ENCODE measurements around the gene LRGUK.

LRGUK gene

DNA sequence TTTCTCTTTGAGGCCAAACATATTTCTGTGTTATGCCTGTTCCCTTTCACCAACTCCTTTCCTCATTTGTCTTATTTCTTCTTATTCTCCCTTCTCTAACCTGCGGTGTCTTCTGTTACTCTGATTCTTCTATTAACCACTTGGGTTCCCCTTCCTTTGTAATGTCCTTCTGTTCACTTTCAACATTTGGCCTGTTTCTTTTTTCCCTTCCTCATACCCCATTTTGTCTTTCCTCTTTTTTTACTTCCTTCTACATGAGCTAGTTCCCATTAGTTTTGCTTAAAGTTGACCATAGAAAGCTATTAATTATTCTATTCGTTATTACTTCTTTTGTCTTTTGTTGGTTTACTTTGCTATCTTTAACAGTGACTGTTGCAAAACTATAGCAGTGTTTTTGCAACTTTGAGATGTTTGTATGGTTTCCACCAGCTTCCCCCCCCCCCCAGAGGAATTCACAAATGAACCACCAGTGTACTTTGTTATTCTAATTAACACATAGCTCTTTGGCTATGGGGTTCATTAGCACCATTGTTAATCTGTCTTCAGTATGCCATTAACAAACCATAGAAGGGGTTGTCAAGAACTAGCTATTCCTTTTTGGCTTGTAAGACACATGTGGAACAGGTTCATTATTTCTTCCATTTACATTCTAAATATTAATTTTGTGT is 2.9 kb downstream of the LRGUK start:
- DNase-seq, result no peak

DNA sequence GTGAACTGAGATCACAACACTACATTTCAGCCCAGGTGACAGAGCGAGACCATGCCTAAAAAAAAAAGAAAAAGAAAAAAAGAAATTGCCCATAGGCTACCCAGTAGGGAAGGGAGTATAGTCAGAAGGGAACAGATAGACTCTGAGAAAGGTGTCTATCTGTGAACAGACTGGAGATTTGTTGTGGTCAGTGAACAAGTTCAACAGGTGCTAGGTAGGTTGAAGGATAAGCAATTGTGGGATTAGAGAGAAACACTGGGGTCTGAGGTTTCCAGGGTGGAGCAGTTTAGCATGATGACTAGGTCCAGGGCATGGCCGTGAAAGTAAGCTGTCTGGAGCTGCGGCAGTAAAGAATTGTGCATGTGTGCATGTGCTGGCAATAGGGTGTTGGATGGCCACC is 6.9 kb downstream of the LRGUK start:
- DNase-seq, result no peak

DNA sequence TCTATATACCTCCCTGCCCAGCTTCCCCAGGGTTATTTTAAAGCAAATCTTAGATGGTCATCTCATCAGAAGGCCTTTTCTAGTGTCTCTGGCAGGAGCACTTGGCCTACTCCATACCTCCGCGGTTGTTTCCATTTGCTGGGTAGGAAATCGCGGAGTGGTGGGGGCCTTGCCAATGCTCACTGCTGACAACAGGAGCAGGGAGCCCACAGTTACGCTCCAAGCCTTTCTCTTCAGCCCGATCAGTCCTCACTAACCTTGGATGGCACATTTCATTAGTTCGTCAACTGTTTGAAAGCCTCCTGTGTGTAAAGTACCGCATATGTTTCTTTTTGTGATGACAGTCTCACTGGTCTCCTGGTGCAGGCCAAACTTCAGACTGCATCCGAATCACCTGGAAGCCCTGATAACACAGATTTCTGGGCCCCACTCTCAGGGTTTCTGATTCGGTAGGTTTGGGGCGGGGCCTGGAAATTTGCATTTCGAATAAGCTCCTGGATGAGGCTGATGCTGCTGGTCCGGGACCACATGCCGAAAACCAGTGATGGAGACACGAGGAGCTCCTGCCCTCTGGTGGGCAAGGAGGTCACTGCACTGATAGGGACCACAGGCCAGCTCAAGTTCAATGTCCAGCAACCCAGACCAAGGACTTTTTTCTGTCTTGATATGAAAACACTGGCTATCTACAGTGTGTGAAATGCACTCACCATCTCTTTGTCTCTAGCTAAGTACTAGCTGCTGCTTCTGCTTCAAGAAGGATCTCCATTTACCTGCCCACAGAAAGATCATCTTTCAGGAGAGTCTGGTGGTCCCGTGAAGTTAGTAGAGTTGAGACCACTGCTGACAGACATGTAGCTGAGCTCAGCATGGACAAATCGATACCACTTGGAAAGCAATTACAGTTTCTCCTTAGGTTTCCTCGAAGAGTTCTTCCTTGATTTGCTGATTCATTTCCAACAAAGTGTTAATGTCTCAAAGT is 14.0 kb downstream of the LRGUK start:
- DNase-seq, result peak; percentile 77

DNA sequence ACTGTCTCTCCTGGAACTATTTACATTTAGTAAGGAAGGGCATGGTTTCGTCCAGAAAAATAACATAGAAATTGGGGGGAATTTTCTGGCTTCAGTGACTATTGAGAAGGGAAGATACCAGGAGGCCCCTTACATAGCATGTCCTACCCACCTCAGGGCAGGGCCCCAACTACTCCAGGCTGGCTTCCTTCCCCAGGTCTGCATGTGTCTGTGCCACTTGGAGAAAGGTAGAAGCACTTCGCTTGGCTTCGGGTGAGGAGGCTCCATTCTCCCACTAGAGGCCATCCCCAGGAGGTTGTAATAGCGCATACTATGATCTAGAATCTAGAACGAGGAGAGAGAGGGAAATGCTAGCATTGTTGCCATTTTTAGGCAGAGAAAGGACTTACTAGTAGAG is 14.7 kb downstream of the LRGUK start:
- DNase-seq, result no peak

DNA sequence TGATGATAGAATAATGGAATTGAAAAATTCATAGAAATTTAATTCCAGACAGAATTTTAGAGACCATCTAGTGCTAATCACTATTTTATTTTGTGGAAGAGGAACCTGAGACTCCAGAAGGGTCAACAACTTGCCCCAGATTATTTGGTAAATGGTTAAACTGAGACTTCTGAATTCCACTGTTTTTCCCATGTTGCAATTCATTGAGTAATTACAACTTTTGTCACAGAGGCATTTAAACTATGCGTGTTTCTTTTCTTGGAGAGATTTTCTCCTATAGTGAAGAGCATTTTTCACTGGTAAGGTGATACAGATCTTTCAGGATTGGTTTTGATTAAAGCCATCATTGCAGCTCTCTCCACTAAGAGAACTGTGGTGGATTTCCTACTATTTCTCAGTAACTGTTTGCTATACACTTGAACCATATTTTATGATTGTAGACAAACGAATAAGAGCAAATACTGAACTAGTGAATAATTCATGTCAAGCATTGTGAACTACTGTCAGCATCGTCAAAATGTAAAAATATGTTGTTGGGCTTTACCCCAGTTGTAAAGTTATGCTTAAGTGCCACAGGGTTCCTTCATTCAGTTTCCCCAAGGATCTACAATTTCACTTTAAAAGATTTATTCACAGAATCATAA is 26.5 kb downstream of the LRGUK start:
- no peak for DNase-seq

DNA sequence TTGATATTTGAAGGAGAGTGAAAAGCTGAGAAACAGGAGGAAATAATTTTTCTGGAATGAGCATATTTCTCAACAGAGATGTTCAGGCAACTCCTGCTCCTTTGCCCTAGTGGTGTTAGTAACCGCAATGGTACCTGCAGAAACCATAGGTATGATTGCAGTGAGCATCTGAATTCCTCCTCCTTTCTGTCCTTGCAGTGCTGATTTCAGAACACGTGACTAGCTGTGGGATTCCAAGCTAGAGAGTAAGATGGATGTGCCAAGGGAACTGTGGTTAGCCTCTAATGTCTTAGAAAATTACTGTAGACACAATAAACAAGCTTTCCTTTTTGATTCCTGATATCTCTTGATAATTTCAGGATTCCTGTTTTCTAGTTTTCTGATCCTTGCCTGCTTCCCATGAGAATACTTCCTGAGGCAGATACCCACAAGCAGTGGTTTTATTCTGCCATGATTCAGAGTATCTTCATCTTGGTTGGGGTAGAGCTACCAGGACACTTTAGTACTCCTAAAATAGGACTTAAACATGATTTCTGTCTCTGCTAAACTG is 27.5 kb downstream of the LRGUK start:
- DNase-seq, result no peak

DNA sequence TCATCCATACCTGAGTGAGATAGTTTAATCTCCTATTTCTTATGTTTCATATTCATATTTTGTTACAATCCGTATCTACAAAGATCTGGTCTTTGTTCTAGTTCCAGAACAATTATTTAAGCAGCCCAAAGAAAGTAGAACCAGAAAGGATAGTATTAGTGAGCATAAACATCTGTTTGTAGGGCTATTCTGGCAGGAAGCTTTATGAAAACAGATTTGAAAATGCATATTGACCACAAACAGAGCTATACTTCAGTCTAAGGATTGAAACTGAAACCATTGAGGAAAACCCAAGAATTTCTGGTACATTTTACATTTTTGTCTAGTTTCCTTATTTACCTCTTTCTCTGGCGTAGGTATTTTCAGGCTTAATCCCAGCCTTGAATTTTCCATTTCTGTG is 28.1 kb downstream of the LRGUK start:
- DNase-seq, result no peak

DNA sequence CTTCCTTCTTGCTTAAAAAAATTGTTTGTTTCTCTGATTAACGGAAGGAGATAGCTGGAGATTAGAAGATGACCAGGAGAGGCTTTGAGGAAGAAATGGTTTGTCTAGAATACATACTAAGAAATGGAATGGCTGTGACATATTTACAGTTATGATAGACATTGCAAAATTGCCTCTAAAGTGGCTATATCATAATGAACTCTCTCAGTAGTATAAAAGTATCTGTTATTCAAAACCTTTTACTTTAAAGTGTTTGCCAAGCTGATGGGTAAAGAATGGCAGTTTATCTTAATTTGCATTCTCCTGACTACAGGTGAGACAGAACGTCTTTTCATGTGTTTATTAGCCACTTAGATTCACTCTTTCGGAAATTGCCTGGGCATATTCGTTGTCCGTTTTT is 28.7 kb downstream of the LRGUK start:
- no peak for DNase-seq

DNA sequence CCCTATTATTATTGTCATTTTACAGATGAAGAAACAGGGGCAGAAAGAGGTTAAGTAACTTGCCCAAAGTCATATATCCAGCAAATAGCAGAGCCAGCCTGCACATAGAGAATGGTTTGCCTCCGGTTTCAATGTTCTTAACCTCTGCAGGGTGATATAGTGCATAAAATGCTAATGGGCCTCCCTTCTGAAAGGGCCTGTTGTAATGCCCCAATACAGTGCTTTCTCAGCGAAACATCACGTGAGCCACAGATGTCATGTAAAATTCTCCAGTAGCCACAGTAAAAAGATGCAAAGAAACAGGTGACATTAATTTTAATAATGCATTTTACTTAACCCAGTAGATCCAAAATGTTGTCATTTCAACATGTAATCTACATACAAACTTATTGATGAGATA is 38.1 kb downstream of the LRGUK start:
- no peak for DNase-seq

DNA sequence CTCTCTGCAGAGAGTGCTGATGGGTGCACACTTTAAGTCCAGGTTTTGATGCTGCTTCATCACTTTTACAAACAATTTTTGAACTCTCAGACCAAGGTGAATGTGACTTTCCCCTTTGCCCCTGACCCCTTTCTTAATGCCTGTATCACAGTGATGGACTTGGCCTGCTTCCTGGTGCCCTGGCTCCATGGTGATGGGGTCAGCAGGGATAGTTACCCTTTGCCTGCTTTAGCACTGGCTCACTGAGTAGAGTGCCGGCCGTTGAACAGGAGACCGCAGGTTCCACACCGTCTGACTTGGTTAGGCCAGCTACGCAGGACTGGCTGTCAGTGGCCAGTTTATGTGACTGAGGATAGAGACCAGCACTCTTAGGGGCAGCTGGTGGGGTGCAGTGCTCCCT is 40.1 kb downstream of the LRGUK start:
- DNase-seq, result no peak

DNA sequence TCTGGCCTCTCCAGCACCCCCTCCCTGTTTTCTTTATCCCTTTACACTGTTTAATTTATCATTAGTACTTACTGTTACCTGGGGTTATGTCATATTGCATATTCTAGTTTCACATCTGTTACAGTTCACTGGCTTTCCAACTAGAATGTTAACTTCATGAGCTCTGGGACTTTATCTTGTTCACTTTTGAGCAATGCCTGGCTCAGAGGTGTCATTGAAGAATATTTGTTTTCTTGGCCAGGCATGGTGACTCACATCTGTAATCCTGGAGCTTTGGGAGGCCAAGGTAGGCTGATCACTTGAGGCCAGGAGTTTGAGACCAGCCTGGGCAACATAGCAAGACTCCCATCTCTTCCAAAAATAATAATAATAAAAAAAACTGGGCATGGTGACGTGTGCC is 40.7 kb downstream of the LRGUK start:
- DNase-seq, result no peak

DNA sequence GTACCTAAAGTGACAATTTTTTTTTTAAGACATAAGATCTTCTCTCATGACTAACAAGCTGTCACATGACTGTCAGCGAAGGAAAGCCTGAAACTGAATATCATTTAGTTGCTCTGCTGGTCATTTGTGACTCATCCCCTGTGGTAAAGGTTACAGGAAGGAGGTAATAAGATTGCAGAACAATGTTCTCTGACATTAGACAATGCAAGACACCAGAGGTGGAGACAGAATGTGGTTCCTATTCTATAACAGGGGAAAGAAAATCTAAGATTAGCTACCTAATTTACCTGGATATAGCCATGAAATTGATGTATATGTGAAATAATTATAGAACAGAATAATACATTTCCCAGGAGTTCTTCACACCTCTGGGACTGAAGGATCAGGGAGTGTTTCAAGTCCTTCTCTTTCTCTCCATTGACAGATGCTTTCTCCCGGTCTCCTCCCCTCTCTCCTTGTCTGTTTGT is 47.7 kb downstream of the LRGUK start:
- no peak for DNase-seq

DNA sequence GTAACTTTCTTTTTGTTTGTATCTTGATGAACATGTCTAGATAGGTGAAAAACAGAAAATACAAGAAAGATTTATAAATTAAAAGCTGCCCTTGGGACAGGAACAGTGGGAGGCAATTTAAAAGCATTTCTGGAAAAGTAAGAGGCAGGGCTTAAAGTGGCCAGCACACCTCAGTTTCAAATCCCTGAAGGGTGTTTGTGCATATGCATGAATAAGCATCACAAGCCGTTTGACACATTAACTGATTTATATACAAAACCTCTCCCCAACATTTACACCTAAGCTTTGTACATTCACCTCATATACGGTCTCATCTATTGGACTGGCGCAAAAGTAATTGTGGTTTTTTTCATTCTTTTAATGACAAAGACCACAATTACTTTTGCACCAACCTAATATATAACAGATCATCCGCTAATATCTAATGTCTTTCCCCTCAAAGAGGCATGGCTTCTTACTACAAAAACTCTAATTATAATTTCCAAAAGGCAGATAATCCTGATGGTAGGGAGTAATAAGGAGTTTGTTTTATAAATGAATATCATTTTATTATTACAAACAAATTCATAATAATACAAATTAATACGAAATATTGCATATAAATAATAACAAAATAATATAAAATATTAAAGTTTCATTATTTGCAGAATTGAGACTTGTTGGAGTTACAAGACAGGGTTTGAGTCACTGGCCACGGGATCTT is 48.3 kb downstream of the LRGUK start:
- DNase-seq, result no peak

DNA sequence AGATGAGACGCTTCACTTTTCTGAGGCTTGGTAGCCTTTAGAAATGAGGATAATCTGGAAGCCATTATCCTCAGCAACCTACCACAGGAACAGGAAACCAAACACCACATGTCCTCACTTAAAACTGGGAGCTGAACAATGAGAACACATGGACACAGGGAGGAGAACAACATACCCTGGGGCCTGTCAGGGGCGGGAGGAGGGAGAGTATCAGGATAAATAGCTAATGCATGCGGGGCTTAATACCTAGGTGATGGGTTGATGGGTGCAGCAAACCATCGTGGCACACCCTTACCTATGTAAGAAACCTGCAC is 48.9 kb downstream of the LRGUK start:
- no peak for DNase-seq

DNA sequence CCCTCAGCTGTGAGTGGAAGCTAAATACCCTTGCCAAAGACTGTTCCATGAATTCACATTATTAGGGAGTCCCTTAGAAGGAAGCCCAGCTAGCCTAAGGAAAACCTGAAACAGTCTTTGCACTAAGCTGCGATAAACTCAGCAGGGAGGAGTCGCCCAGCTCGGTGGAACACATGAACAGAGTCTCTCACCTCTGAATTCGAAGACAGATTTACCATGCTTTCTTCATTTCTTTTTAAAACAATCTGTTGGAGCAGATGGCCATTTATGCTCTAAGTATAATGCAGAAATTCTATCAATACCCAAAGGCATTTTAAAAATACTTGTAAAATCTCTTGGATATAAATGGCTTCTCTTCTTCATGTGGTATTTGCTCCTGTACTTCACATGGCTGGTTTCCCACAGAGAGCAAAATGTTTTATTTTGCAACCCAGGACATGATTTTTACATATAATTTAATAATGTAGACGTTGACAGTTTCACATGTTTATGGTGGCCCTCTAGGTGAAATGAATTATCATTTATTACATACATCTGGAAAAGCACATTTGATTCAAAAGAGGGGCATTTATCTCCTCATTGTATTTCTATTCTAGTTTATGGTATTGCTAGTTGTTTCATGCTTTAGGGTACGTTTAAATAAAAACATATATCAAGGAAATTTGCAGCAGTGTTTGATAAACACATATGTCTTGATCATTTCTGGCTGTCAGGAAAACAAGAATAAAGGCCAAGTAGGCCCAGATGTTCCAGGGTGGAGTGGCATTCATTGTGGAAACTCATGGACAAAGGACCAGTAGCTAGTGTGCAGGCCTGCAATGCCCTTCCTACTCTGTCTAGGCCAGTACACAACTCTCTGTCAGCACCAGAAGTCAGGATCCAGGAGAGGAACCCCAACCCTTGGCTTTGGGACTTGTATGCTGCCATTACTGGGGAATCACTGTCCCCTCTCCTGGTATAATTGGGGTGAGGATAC is 52.2 kb downstream of the LRGUK start:
- DNase-seq, result no peak

DNA sequence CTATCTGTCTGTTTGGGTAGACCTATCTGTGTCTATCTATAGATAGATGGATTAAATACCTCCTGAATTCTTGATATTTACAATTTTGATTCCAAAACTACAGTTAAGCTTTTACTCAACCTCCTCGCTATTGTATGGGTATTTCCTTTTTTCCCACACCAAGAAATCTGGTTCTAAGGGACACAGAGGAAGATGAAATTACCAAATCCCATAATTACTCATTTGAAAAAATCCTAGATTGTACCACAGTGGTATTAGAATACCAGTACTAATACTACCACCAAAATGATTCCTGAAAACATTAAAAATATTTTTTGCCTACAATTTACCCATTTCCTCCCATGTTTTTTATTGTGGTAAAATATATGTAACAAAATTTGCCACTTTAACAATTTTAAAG is 53.2 kb downstream of the LRGUK start:
- no peak for DNase-seq

DNA sequence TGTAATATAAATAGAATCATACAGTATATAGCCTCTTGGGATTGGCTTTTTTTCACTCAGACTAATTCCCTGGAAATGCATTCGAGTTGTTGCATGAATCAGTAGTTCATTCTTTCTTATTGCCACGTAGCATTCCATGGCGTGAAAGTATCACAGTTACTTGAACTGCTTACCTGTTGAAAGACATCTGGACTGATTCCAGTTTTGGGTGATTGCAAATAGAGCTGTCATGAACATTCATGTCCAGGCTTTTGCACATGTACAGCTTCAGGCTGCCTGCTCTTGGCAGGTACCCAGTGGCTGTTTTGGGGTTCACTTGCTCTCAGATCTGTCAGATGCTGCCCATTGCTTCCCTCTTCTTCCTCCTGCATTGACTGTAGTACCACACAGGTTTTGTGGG is 54.9 kb downstream of the LRGUK start:
- no peak for DNase-seq

DNA sequence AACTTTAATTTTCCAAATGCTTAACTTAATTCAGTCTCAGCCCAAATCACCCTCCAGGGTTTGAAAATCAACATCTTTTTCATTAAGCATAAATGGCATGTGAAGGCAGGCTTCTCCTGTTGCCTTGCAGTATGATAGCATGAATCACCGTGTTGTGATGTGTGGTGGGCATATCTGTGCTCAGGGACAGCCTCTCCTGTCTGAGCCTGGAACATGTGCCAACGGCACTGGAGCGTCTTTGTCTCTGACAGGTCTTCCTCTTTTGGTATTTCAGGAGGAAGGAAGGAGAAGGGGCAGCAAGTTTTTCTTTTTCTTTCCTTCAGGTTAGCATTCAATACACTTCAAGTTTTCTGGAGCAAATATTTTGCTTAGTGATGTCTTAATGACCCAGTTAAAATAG is 57.6 kb downstream of the LRGUK start:
- DNase-seq, result no peak

DNA sequence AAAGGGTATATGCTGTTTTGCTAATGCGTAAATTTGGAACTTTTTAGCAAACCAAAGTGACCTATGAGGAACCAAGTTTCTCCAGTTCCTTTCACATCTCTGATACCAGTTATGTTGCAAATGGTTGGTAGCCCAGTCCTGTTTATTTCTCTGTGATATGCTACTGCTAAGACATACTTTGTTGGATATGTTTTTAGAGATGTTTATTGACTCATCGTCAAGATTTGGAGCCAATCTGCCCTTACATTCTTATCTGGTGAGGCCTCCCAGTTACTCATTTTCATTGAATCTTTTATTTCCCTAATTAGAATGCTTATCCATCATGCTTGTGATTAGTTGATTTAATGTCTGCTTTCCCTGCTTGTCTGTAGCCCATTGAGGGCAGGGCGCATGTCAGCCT is 58.9 kb downstream of the LRGUK start:
- no peak for DNase-seq

DNA sequence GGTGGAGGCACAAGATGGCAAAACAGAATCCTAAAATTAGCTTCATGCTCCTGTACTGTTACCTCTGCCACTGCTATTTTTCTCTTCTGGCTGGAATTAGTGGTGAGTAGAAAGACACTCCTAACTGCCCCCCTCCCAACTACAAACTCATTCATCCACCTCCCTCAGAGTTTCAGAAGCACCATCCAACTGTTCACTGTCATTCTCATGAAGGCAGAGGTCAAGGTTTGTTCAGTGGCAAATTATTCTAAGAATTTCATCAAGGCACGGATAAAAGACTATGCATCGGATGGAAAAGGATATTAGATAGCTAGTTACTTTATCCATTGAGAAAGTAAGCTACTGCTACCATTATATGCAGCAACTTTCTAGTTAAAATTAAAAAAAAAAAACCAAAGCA is 59.7 kb downstream of the LRGUK start:
- DNase-seq, result no peak

DNA sequence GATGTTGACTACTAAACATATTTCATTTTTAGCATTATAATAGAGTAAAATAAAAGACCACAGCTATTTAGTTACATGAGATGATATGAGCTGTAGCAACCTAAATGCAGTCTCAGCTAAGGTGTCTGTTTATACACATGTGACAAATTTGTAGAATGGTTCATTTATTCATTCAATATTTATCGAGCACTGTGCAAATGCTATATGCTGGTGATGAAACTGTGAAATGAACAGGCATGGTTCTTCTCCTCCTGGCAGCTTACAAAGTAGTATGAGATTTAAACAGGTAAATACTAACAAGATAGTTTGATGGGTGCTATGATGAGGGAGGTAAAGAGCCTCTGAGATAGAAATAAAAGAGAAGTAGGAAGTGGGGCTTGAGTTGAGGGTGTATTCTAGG is 60.8 kb downstream of the LRGUK start:
- no peak for DNase-seq

DNA sequence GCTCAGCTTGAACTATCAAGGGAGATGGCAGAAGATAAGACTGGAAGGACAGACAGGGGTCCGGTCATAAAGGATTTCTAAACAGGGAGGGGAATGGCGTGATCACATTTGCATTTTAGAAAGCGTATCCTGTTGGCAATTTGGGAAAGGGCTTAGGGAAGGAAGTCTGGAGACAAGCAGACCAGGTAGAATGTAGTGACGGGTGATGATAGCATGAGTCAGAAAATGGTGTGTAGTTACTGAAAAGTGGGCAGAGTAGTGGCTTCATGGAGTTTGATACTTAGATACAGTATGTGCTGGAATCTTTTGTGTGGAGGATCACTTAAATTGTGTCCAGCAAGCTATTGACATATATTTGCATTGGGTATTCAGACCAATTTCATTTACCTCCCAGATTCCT is 61.2 kb downstream of the LRGUK start:
- DNase-seq, result no peak
